ENCODE results near the gene EPG5. TPM values are rescaled to one million over a fixed set of nuclear protein-coding genes. Genes with fewer than 3 reads are reported as not detected.
"Not testable (repeated sequence)": the region's sequence is repeated elsewhere in the genome, so short reads cannot be mapped to it uniquely, and the experiment has no call there.

Gene EPG5
- total and polyA plus RNA-seq, 12 donors, result 6.5 to 26.3 (median 20.4) TPM

- ATAC-seq, result no peak
Measured at GRCh38 chr18:45829855-45830254, 137.3 kb downstream of the EPG5 start.

DNA sequence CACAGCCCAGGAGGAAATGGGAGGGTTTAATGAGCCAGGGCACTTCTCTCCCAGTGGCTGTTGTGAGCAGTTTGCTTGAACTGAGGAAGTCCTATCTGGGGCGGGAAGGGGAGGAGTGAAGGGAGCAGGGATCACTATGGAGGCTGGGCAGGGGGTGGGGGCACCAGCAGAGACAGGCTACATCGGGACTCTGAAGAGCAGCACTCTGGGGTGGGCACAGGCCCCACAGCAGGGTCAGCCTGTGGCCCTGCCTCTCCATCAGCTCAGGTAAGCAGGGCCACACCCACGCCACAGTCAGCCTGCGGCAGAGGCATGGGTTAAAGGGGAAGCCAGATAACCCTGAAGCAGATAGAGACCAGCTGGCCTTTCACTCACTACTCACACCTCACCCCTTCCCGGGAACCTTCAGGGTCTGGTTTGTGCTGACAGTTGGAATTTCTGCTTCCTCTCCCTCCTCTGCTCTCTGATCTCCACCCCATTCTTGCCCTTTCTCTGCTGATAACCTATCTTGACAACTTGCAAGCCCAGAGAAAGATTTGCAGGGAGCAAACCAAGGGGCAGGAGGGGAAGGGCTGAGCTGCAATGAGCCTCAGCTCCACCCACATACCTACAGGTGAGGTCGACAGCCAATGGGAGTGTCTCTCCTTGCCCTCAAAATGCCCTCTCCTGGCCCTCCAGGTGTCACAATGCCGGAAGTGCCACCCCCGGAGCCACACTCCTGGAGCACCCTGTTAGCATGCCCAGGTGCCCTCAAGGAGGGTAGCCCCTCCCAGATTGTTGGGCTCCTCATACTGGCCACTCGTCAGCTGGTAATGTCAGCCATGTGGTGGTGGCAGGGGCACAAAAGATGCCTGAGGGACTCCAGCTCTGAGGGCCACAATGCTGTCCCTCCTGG lies 138.0 kb downstream of the EPG5 start:
- Histone ChIP-seq H3K27ac (peak overlapping the region in 1 of 10 donors; percentile 67), H3K4me3 (peak overlapping the region in 3 of 10 donors; percentile 8 to 42 (median 20)), H3K4me1 (peaks cover 0 to 33% (median 4%) of the 10 kb centered on the region in 9 donors), H3K9me3 (no peaks in the 10 kb centered on the region), H3K27me3 (peaks cover 0 to 20% (median 0%) of the 10 kb centered on the region in 7 donors), H3K36me3 (no peaks in the 10 kb centered on the region)
- intact Hi-C loops (cut with DNase I), result no loop called here
- ATAC-seq (peak in 7 of 8 donors; percentile 29 to 71 (median 50)), DNase-seq (no peak)
- 31 to 45% methylated on average over 9 of the region's 9 CpGs for WGBS, 2 donors
- no peak for TF ChIP-seq CTCF (IDR thresholded peaks at IDR 0.05)

More at GRCh38 chr18:45829855-45830254, 137.3 kb downstream of the EPG5 start:
- no peak overlapping the region for H3K27ac ChIP-seq
- H3K4me3 ChIP-seq, result no peak overlapping the region
- no peaks in the 10 kb centered on the region for H3K9me3 ChIP-seq
- intact Hi-C loops (cut with DNase I), result loop anchor here in 4 of 10 donors (2.0 to 10.0 kb wide), 4 partner anchors 49 to 135 kb away; partner anchors contain the start of gene SLC14A1 (in 2 of the 4)
- H3K4me1 ChIP-seq, result peaks cover 0 to 33% (median 4%) of the 10 kb centered on the region in 9 donors
- H3K36me3 ChIP-seq, result no peaks in the 10 kb centered on the region
- no peak for DNase-seq
- H3K27me3 ChIP-seq, result peaks cover 0 to 20% (median 0%) of the 10 kb centered on the region in 7 donors
- WGBS, 2 donors, result 57 to 63% methylated on average over 9 of the region's 9 CpGs
- TF ChIP-seq CTCF (IDR thresholded peaks at IDR 0.05), result no peak

DNA sequence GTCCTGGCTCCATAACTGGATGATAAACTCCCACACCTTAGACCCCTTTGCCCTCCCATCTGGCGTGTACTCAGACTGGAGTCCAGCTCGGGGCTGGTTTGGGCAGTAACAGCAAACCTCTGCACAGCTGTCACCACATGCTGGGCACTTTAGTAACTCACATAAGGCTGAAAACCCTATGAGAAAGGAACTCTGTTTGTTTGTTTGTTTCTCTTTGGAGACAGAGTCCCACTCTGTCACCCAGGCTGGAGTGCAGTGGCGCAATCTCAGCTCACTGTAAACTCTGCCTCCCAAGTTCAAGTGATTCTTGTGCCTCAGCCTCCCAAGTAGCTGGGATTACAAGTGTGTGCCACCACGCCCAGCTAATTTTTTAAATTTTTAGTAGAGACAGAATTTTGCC lies 140.4 kb downstream of the EPG5 start:
- H3K27me3 ChIP-seq; H3K9me3 ChIP-seq; ATAC-seq; H3K4me3 ChIP-seq; intact Hi-C loops (cut with DNase I); H3K36me3 ChIP-seq; H3K27ac ChIP-seq; DNase-seq: not testable (repeated sequence)
- peaks cover 0 to 33% (median 4%) of the 10 kb centered on the region in 9 donors for H3K4me1 ChIP-seq
- 92 to 94% methylated on average over 4 of the region's 4 CpGs for WGBS, 2 donors

- Histone ChIP-seq H3K4me1 (peaks cover 0 to 33% (median 4%) of the 10 kb centered on the region in 9 donors), H3K9me3 (peaks cover 0 to 8% (median 0%) of the 10 kb centered on the region in 11 donors), H3K4me3 (no peak overlapping the region), H3K27ac (no peak overlapping the region), H3K36me3 (no peaks in the 10 kb centered on the region), H3K27me3 (peaks cover 0 to 4% (median 0%) of the 10 kb centered on the region in 7 donors)
- WGBS, 2 donors, result 88 to 91% methylated on average over 4 of the region's 4 CpGs
- no peak for ATAC-seq
- no peak for DNase-seq
- no peak for TF ChIP-seq CTCF (IDR thresholded peaks at IDR 0.05)
- intact Hi-C loops (cut with DNase I), result no loop called here
Measured at GRCh38 chr18:45826084-45826483, 141.0 kb downstream of the EPG5 start.

All from heart right ventricle (tissue), 16 donors.